Measurements from ENCODE around the gene MRPS18A. TPM values are rescaled to one million over a fixed set of nuclear protein-coding genes. Genes with fewer than 3 reads are reported as not detected.
A peak's percentile ranks its signal among the peaks of the same experiment; 100 is the strongest.

Gene MRPS18A
- total and polyA plus RNA-seq, 9 of the 15 experiments (the other 6 are each of a cell fraction or from before 2014, with no cell fraction given), result 87.5 to 243 (median 125) TPM

GRCh38 chr6:43724914-43725642 is 37.5 kb upstream of the MRPS18A start (continued):
- TF ChIP-seq MYC (IDR thresholded peaks at IDR 0.05; ENCODE audit: low read depth, low read length), result peak; percentile 100
- peak; percentile 87; the same call in 1 of the 2 replicates for TF ChIP-seq MYC (CRISPR knock-in tag; IDR thresholded peaks at IDR 0.05; ENCODE audit: borderline replicate concordance, low read depth)
- TF ChIP-seq HOXB6 (CRISPR knock-in tag; IDR thresholded peaks at IDR 0.05; ENCODE audit: borderline replicate concordance), result no peak
- no peak; the same call in 1 of the 2 replicates for TF ChIP-seq ZNF668 (CRISPR knock-in tag; IDR thresholded peaks at IDR 0.05)
- peak; percentile 78 for TF ChIP-seq SMARCB1 (IDR thresholded peaks at IDR 0.05; ENCODE audit: insufficient read length, low read depth)
- TF ChIP-seq ZFP30 (CRISPR knock-in tag; IDR thresholded peaks at IDR 0.05; ENCODE audit: borderline replicate concordance), result no peak
- peak; percentile 91 for TF ChIP-seq ZNF766 (CRISPR knock-in tag; conservative IDR thresholded peaks at IDR 0.05)
- TF ChIP-seq ZC3H8 (IDR thresholded peaks at IDR 0.05), result no peak
- TF ChIP-seq USF1 (CRISPR knock-in tag; IDR thresholded peaks at IDR 0.05), result peak; percentile 86
- TF ChIP-seq, protein P1, sequence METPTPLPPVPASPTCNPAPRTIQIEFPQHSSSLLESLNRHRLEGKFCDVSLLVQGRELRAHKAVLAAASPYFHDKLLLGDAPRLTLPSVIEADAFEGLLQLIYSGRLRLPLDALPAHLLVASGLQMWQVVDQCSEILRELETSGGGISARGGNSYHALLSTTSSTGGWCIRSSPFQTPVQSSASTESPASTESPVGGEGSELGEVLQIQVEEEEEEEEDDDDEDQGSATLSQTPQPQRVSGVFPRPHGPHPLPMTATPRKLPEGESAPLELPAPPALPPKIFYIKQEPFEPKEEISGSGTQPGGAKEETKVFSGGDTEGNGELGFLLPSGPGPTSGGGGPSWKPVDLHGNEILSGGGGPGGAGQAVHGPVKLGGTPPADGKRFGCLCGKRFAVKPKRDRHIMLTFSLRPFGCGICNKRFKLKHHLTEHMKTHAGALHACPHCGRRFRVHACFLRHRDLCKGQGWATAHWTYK (CRISPR knock-in tag; IDR thresholded peaks at IDR 0.05), result peak; percentile 92
- TF ChIP-seq POLR2G (IDR thresholded peaks at IDR 0.05; ENCODE audit: low read depth, low read length), result peak; percentile 92
- TF ChIP-seq GATA2 (CRISPR knock-in tag; IDR thresholded peaks at IDR 0.05), result no peak
- peak in 1 of 2 experiments; percentile 78; a peak in 1 of 4 replicates for TF ChIP-seq NONO (IDR thresholded peaks at IDR 0.05; ENCODE audit: low read depth in 2 of 2, low read length in 1 of 2)
- peak; percentile 37; the same call in 1 of the 2 replicates for TF ChIP-seq PHF8 (IDR thresholded peaks at IDR 0.05; ENCODE audit: borderline replicate concordance, low read length)
- peak; percentile 99; the same call in 1 of the 2 replicates for TF ChIP-seq ESRRA (IDR thresholded peaks at IDR 0.05; ENCODE audit: borderline replicate concordance, low read depth)
- TF ChIP-seq MAFG (tag; conservative IDR thresholded peaks at IDR 0.05), result no peak
- peak in 1 of 2 experiments; percentile 68; a peak in 1 of 4 replicates for TF ChIP-seq HDAC1 (IDR thresholded peaks at IDR 0.05)
- peak; percentile 94 for TF ChIP-seq TOE1 (IDR thresholded peaks at IDR 0.05; ENCODE audit: borderline replicate concordance)
- TF ChIP-seq TOE1 (CRISPR knock-in tag; IDR thresholded peaks at IDR 0.05; ENCODE audit: borderline replicate concordance, low read depth), result no peak
- TF ChIP-seq CBX3 (IDR thresholded peaks at IDR 0.05; ENCODE audit: borderline replicate concordance in 1 of 2, low read length in 2 of 2), result peak in 1 of 2 experiments; percentile 13; a peak in 1 of 3 replicates
- no peak for TF ChIP-seq KLF10 (CRISPR knock-in tag; IDR thresholded peaks at IDR 0.05)
- TF ChIP-seq PML (IDR thresholded peaks at IDR 0.05; ENCODE audit: low read length), result peak; percentile 68; the same call in 1 of the 2 replicates
- 0 out of 4 replicates have a peak, but pooled peaks of 1 of the 2 experiments have one; percentile 65 for TF ChIP-seq ETV6 (IDR thresholded peaks at IDR 0.05; ENCODE audit: borderline replicate concordance in 1 of 2, low read depth in 2 of 2, low read length in 1 of 2)
- TF ChIP-seq ETV6 (CRISPR knock-in tag; IDR thresholded peaks at IDR 0.05; ENCODE audit: borderline replicate concordance), result no peak
- no peak for TF ChIP-seq PTRF (tag; IDR thresholded peaks at IDR 0.05)
- TF ChIP-seq HDAC2 (IDR thresholded peaks at IDR 0.05), result peak; percentile 84; the same call in 1 of the 2 replicates
